HG02588 (cell line): ENCODE data around the gene KCNT1.
"Not testable (repeated sequence)": the region's sequence is repeated elsewhere in the genome, so short reads cannot be mapped to it uniquely, and the experiment has no call there.

ENCODE experiments used
- ATAC-seq: cut with Tn5 transposase; IDR thresholded peaks from one replicate; pipeline ENCODE4 v1.9.1; 2021; ENCODE audit warnings: mild to moderate bottlenecking, moderate library complexity; ENCODE audit not compliant: unreplicated experiment

Gene KCNT1

DNA sequence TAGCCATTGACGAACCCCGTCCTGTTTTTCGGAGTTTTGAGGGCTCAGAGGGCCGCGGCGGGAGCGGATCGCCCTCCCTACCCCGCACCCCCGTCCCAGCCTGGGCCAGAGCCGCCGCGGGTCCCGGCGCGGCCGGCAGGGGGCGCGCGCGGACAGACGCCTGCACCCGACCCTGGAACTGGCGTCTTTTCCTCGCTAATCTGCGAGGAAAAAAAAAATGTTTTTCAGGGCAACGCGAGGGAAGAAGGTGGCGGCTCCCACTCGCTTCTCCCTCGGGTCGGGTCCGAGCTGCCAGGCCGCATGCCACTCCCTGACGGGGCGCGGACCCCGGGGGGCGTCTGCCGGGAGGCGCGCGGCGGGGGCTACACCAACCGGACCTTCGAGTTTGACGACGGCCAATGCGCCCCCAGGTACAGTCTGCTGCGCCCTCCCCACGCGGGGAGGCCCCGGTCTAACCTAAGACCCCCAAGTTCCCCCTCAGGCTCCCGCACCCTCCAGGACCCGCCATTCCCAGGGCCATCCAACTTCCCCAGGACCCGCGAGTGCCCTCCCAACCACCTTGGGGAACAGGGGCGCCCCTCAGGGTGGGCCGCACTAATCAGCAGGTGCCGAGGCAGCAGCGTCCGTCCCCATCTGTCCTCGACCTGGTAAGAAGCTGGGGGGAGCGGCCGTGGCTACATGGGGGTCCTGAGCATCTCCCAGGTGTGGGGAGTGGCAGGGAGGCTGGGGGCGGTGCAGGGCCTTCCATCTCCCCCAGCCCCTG, at the start of gene KCNT1:
TSS of gene KCNT1 (plus strand) at position 227 of the 763 bp plus-strand sequence. CDS start at position 301, 74 bp downstream.
- no peak for ATAC-seq

- ATAC-seq: no peak
These were observed 46.7 kb upstream of the KCNT1 start for GRCh38 chr9:135655317-135655716.

DNA sequence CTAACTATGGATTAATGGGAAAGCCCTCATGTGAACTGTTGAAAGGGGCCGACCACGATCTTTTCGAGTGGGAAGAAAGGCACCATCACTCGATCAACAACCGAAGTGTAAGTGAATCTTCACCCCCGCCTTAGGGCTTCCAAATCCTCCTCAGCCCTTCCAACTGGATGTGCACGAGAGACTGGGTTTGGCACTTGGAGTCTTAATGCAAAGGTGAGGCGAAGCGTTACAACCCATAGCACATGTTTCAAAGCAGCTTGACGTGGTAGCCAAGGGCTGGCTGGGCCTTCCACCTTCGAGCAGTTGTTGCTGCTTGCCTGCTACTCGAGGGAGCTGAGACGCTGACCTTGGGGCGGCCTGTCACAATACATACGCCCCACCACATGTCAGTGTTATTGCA, 44.6 kb upstream of the KCNT1 start:
- no peak for ATAC-seq

- no peak for ATAC-seq
These were observed 42.7 kb upstream of the KCNT1 start for GRCh38 chr9:135659252-135659651.

- ATAC-seq: no peak
These were observed 41.6 kb upstream of the KCNT1 start for GRCh38 chr9:135660407-135660806.

GRCh38 chr9:135661816-135662560, 40.0 kb upstream of the KCNT1 start:
- ATAC-seq: no peak

- ATAC-seq: no peak
These were observed 39.1 kb upstream of the KCNT1 start, which contains the start of gene LCN9 for GRCh38 chr9:135662758-135663450. Gene LCN9 (plus strand): TSS chr9:135663309. CDS start chr9:135663322, 13 bp downstream.

- ATAC-seq: no peak
These were observed 38.6 kb upstream of the KCNT1 start for GRCh38 chr9:135663451-135663770.

DNA sequence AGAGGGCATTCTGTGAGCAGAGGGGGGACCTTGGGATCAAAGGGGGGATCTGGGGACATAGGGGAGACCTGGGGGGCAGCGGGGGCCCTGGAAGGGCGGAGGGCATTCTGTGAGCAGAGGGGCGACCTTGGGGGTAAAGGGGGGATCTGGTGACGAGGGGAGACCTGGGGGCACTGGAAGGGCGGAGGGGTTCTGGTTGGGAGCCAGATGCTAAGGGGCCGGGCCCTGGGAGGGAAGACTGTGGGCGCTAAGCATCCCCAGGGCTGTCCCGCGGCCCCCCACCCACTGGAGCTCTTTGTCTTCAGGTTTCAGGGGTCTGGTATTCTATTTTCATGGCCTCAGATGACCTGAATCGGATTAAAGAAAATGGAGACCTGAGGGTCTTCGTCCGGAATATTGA, 38.1 kb upstream of the KCNT1 start:
- ATAC-seq: no peak

DNA sequence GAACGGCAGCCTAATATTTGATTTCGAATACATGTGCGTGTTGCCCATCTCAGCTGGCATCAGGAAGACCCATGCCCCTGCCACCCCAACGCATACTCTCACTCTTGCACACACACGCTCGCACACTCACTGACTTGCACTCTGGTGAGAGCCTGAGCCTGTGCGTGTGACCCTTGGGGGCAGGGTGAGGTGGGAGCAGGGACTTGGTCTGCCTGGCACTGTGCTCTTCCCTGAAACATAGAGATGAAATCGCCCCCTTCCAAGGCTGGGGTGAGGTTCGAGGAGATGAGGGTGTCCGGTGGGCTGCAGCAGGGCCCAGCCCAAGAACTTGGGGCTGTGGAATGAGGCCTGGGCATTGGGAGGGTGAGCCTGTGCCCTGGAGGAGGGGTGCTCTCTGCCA, 37.7 kb upstream of the KCNT1 start:
- no peak for ATAC-seq

- ATAC-seq: no peak
These were observed 36.9 kb upstream of the KCNT1 start for GRCh38 chr9:135664801-135665794.

DNA sequence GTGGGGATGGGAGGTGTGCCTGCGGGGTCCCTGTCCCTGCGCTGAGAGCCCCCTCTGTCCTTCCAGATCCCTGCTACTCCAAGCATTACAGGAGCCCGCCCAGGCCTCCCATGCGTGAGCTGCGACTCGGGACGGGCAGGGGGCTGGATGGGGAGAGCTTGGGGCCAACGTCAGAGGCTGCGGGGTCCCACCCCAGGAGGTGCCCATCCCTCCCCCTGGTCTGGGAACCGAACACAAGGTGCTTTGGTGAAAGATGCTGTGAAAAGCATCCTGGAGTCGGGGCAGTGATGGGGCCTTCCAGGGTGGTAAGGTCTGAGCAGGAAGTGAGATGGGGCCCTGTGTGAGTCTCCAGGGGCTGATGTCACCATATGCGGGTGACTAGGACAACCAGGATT, 36.2 kb upstream of the KCNT1 start:
- no peak for ATAC-seq

DNA sequence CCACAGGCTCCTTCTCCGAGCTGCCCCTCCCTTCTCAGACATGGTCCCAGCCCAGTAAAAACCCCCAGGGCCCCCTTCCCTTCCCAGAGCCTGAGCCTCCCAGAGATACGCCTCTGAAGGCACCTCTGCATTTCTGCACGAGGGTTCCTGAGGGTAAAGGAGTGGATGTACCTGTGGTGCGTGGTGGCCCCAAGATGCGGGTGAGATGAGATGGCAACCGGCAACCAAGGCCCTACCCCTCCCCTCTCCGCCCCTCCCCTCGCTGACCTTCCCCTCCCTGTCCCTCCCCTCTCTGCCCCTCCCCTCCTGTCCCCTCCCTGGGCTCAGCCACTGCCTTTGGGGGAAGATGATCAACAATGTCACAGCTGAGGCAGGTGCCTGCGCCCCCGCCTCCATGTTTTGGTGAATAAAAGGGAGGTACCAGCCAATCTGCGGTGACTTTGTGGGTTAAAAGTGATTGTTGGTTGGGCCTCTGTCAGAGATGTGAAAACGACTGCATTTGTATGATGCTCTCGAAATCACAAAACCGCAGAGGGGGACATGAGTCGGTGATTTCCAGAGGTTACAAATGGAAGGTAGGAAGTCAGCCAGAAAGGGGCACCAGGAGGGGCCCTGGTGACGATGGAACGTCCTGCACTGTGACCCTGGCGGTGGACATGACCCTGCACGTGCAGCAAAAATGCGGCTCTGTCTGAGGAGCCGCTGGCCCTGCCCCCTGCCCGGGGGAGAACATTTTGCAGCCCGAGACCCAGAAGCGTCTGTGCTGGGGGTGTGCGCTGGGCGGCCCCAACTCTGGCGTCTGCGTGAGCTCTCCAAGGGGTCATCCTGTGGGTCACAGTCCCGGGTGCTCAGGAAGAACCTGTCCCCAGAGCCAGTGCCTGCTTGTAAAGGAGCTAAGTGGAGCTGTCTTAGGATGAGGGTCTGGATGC, 35.2 kb upstream of the KCNT1 start:
- ATAC-seq: no peak

GRCh38 chr9:135667463-135668001, 34.5 kb upstream of the KCNT1 start:
- no peak for ATAC-seq

GRCh38 chr9:135669018-135669417, 33.0 kb upstream of the KCNT1 start:
- not testable (repeated sequence) for ATAC-seq

DNA sequence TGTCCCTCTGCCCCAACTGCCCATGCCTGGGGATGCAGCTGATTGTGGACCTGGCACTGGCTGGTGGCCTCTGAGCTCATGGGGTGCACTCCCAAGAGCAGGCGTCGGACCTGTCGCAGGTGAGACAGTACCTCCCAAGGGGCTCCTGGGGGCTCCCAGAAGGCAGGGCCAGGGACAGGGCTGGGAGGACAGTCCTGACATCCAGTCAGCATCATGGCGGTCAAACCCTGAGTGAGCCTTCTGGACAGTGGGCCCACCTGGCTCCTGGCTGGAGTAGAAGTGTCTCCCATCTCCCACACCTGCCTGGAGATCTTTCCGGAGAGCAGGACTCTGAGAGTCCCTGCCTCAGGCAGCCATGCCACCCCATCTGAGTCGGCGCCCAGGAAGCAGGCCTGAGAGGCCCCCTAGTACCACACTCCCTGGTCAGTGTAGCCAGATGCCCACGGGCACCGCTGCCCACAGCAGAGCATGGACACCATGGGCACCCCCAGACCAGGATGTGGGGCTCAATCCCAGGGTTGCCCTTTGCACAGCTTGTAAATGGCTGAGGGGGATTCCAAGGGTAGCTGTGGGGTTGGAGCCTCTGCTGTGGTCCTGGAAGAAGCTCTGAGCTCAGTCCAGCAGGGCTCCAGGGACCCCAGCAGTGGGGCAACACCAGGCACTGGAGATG, 32.2 kb upstream of the KCNT1 start:
- ATAC-seq: no peak

DNA sequence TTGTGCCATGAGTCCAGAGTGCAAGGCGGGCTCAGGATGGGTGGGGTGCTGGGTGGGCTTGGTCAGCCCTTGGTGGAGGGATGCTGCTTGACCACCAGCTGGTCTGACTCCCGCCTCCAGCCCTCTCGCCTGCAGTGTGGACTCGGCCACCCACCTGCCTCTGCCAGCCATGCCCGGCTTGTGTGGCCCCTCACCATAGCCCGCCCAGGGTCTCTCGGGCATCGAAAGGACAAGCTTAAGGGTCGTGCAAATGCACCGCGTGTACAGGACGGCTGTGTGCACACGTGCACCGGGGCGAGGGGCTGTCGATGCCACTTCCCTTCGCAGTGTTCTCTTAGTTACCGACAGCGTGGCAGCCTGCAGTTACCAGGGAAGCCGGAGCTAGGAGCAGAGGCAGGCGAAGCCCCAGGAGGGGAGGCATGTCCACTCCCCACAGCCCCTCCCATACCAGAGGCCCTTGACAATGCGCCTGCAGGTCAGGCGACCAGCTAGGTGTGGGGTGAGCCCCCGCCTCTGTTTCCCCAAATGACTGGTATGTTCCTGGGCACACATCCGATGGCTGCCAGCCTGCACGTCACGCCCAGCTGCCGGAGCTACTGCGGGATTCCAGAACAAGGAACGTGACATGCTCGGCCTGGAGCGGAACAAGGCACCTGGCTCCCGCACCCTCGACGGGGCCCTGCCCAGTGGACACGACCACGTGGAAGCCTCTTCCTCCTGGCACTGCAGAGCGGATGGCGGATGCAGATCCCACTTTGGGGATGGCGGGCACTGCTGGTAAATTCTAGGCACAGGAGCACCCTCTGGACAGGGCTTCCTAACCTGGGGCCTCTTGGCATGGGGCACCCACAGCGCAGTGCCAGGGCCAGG, 31.0 kb upstream of the KCNT1 start:
- ATAC-seq: no peak

- ATAC-seq: no peak
These were observed 30.4 kb upstream of the KCNT1 start for GRCh38 chr9:135671591-135672041.
